Stomach smooth muscle (tissue), 2 donors: ENCODE measurements around the gene DKK3.

ENCODE experiments used
- H3K27ac ChIP-seq: one replicate; pipeline ENCODE4 v1.7.0; 2013; ENCODE audit warnings: mild to moderate bottlenecking, low read length, inconsistent platforms
- H3K27me3 ChIP-seq, 2 donors: one replicate each; pipeline ENCODE4 v1.7.0; 2013; ENCODE audit warnings: low read length in 2 of 2; ENCODE audit not compliant: insufficient read depth in 2 of 2, control insufficient read depth in 1 of 2
- H3K36me3 ChIP-seq, 2 donors: one replicate each; pipeline ENCODE4 v1.7.0; 2013; ENCODE audit warnings: low read length in 2 of 2; ENCODE audit not compliant: control insufficient read depth in 2 of 2, insufficient read depth in 2 of 2
- H3K4me1 ChIP-seq: one replicate; pipeline ENCODE4 v1.7.0; 2013; ENCODE audit warnings: low read length; ENCODE audit not compliant: control insufficient read depth, insufficient read depth
- H3K4me3 ChIP-seq, 2 donors: one replicate each; pipeline ENCODE4 v1.7.0; 2013; ENCODE audit warnings: low read length in 2 of 2
- H3K9ac ChIP-seq, 2 donors: one replicate each; pipeline ENCODE4 v1.7.0; 2013; ENCODE audit warnings: low read length in 2 of 2, mild to moderate bottlenecking in 1 of 2
- H3K9me3 ChIP-seq, 2 donors: one replicate each; pipeline ENCODE4 v1.7.0; 2013; ENCODE audit warnings: low read length in 2 of 2; ENCODE audit not compliant: control insufficient read depth in 2 of 2
- donor health status: healthy.
- donor health status: Pancreatic carcinoma.

Gene DKK3

DNA sequence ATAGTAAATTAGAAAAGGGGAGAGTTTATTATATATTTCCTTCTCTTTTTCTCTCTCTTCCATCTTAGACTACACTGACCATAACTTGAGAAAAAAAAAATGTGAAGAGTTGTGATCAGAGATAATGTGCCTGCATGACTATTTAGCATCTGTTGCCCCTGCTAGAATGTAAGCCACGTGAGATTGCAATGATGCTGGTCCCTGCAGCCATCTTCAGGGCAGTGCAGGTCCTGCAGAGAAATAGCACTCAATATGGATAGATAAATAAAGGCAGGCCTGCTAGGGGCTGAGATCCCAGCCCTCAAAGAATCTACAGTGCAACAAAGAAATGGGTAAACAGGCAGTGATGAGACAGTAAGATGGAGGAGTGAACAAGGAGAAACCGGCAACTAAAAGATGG, 7.8 kb upstream of the DKK3 start:
- no peak overlapping the region for H3K4me3 ChIP-seq
- H3K27me3 ChIP-seq: no peaks in the 10 kb centered on the region
- H3K9me3 ChIP-seq: no peaks in the 10 kb centered on the region
- H3K36me3 ChIP-seq: no peaks in the 10 kb centered on the region
- H3K4me1 ChIP-seq: peaks cover 19% of the 10 kb centered on the region
- no peak overlapping the region for H3K9ac ChIP-seq
- H3K27ac ChIP-seq: no peak overlapping the region

DNA sequence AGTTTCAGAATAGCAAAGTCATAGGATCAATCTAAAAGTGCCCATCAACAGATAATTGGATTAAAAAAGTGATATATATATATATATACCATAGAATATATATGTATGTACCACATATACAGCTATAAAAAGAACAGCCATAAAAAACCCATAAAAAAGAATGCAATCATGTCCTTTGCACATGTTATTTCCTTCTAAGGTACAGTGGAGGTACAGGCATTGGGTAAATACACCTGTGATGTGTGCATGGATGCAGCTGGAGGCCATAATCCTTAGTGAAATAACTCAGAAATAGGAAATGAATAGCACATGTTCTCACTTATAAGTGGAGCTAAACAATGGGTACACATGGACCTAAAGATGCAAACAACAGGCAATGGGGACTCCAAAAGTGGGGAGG, 7.1 kb upstream of the DKK3 start:
- H3K27ac ChIP-seq: no peak overlapping the region
- no peak overlapping the region for H3K9ac ChIP-seq
- no peaks in the 10 kb centered on the region for H3K27me3 ChIP-seq
- no peak overlapping the region for H3K4me3 ChIP-seq
- H3K36me3 ChIP-seq: no peaks in the 10 kb centered on the region
- H3K9me3 ChIP-seq: no peaks in the 10 kb centered on the region
- H3K4me1 ChIP-seq: peaks cover 19% of the 10 kb centered on the region

GRCh38 chr11:12013781-12014180, 5.4 kb upstream of the DKK3 start:
- Histone ChIP-seq H3K9ac (no peak overlapping the region), H3K4me1 (peaks cover 17% of the 10 kb centered on the region), H3K36me3 (no peaks in the 10 kb centered on the region), H3K9me3 (no peaks in the 10 kb centered on the region), H3K27me3 (no peaks in the 10 kb centered on the region), H3K4me3 (no peak overlapping the region), H3K27ac (no peak overlapping the region)

DNA sequence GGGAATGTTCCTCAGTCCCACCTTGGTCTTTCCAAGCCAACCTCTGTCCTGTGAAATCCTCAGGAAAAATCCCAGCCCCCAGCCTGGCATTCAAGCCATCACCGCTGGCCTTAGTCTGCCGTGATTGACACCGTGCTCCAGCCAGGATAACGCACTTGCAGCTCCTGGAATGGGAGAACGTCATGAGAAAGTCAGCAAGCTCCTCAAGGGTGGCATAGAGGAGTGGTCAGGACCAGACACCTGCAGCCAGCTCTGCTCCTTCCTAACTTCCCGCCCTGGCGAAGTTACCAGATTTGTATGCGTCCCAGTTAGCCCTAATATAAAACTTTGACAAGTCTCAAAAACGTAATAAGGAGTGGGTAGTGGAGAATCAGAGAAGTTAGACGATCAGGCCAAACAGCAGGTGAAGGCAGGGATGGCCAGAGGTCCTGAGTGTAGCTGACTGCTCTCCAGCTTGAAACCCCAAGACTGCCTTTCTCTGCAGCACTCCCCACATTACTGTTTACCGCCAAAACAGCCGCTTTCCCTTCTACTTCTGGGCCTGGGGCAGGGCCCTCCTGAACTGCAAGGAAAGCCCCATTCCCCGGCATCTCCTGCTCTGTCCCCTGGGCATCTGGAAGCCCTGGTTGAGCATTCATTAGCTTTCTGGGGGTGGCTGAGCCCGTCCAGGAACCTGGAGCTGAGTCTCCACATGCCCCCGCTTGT, 1.3 kb upstream of the DKK3 start:
- H3K4me3 ChIP-seq: peak overlapping the region; percentile 67 to 72
- H3K36me3 ChIP-seq: no peaks in the 10 kb centered on the region
- H3K4me1 ChIP-seq: peaks cover 27% of the 10 kb centered on the region
- peak overlapping the region; percentile 37 for H3K27ac ChIP-seq
- no peaks in the 10 kb centered on the region for H3K9me3 ChIP-seq
- no peaks in the 10 kb centered on the region for H3K27me3 ChIP-seq
- peak overlapping the region; percentile 29 to 31 for H3K9ac ChIP-seq

DNA sequence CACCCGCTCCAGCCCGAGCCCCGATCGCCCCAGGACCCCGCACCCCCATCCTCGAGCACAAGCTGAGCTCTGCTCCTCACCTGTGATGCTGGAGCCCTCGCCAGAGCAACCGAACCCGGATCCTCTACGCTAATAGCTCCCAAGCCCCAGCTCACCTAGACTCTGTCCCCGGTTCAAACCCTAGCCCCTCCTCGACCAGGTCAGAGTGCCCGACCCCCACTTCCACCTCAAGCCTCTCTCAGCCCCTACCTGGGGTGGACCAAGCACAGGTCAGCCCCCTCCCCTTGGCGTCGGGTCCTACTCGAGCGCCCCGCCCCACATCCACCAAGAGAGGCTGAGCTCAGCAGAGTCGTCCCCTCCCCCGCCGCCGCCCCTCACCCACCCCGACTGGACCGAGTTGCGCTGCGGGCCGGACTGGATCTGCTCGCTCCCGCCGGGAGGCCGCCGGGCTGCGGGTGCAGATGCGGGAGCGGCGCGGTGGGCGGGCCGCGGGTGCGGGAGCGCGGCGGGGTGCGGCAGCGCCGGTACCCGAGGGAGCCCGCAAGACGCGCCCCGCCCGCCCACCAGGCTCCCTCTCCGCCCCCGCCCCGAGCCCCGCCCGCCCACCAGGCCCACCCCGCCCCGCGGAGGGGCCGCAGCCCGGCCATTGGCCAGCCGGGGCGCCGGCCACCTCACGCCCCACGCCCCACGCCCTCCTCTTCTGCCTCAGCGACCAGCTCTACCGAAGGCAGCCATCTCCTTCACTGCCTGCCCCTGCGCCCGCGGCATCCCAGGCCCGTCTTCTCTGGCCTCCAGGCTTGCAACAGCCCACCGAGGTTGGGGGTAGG, 577 bp upstream of the DKK3 start:
- Histone ChIP-seq H3K36me3 (no peaks in the 10 kb centered on the region), H3K9me3 (no peaks in the 10 kb centered on the region), H3K27me3 (no peaks in the 10 kb centered on the region), H3K4me1 (peaks cover 27% of the 10 kb centered on the region), H3K4me3 (peak overlapping the region; percentile 72 to 87), H3K27ac (peak overlapping the region; percentile 37), H3K9ac (peak overlapping the region; percentile 66 to 77)

GRCh38 chr11:12007230-12007593, 1.2 kb downstream of the DKK3 start:
- Histone ChIP-seq H3K27me3 (no peaks in the 10 kb centered on the region), H3K4me1 (peaks cover 31% of the 10 kb centered on the region), H3K9me3 (no peaks in the 10 kb centered on the region), H3K27ac (peak overlapping the region; percentile 53), H3K9ac (peak overlapping the region in 1 of 2 donors; percentile 65), H3K4me3 (peak overlapping the region; percentile 56 to 87), H3K36me3 (peaks cover 5 to 6% of the 10 kb centered on the region in 2 donors)

DNA sequence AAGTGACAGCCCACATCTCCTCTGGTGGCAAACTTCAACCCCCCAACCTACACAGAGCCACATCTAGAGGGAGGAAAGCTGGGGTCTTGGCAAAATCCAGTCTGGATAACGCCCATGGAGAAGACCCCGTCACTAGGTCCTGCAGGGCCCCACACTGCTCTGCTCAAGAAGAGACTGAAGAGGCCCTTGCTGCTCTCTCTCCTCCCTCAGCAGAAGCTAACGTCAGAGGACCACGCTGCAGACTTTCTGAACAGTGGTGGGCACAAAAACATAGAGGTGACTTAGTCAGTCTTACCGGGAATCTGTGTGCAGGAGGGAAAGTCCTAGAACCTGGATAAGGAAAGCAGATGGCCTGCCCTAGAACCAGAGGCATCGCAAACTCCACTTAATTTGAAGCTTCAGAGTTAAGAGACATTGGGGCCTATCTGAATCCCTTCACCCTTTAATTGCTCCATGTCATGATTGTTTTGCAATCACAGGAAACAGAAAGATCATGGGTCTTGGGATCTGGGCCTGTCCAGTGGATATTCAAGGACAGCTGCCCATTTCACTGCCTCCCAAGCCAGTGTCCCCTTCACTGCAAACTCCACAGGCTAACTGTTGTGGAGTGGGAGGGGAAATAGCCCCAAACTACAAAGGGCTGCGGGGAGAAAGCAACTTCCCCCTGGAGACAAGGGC, 1.7 kb downstream of the DKK3 start:
- Histone ChIP-seq H3K9ac (no peak overlapping the region), H3K4me3 (peak overlapping the region; percentile 56 to 87), H3K36me3 (peaks cover 6 to 10% of the 10 kb centered on the region in 2 donors), H3K27ac (no peak overlapping the region), H3K9me3 (no peaks in the 10 kb centered on the region), H3K4me1 (peaks cover 31% of the 10 kb centered on the region), H3K27me3 (no peaks in the 10 kb centered on the region)

- H3K36me3 ChIP-seq: peaks cover 11 to 18% of the 10 kb centered on the region in 2 donors
- no peak overlapping the region for H3K9ac ChIP-seq
- no peak overlapping the region for H3K27ac ChIP-seq
- no peaks in the 10 kb centered on the region for H3K27me3 ChIP-seq
- H3K9me3 ChIP-seq: no peaks in the 10 kb centered on the region
- peaks cover 31% of the 10 kb centered on the region for H3K4me1 ChIP-seq
- H3K4me3 ChIP-seq: peak overlapping the region in 1 of 2 donors; percentile 30
Measured at GRCh38 chr11:12005476-12005875, 3.0 kb downstream of the DKK3 start.

DNA sequence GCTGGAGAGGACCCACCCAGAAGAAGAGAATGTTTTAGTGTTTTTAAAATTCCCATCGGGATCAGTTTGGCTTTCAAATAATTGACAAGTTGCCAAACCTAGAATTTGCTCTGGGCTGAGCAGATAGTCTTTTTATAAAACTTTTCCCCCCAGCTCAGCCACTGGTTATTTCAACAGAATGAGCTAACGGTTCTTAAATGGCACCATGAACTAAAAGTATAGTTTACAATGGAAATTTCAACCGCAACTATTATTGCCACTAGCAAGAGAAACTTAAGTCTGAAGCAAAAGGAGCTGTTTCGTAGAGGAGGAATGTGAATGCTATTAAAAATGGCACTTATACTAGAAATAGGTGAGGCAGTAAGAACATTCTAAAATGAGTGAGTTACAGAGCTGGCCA, 3.4 kb downstream of the DKK3 start:
- Histone ChIP-seq H3K27me3 (no peaks in the 10 kb centered on the region), H3K9me3 (no peaks in the 10 kb centered on the region), H3K4me3 (peak overlapping the region in 1 of 2 donors; percentile 30), H3K36me3 (peaks cover 11 to 18% of the 10 kb centered on the region in 2 donors), H3K27ac (no peak overlapping the region), H3K9ac (no peak overlapping the region), H3K4me1 (peaks cover 31% of the 10 kb centered on the region)

DNA sequence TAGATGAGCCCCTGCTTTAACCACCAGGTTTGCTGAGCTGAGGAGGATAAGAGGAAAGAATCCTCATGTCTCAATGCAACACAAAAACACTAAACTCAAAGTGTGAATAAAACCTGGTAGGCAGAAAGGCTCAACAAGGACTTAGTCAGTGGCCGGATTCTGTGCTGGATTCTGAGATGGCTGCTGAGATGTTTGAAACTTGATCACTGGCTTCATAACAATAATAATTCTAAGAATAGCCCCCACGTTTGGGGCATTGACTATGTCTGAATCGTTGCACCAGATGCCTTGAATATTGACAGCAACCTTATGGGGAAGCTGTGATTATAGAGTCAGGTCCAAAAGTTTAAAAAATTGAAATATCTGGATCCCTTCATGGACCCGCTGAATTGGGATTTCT, 4.6 kb downstream of the DKK3 start:
- H3K4me1 ChIP-seq: peaks cover 27% of the 10 kb centered on the region
- no peak overlapping the region for H3K27ac ChIP-seq
- H3K9me3 ChIP-seq: no peaks in the 10 kb centered on the region

More for the DNA sequence above, 4.6 kb downstream of the DKK3 start:
- H3K4me3 ChIP-seq: no peak overlapping the region
- peaks cover 11 to 18% of the 10 kb centered on the region in 2 donors for H3K36me3 ChIP-seq
- no peaks in the 10 kb centered on the region for H3K27me3 ChIP-seq
- H3K9ac ChIP-seq: no peak overlapping the region
